Neural progenitor cell (in vitro differentiated cells): ENCODE measurements around the gene FUT3.

Source experiments
- CTCF ChIP-seq: fragments of 200-600 bp; sonication (generic); IDR thresholded peaks from 2 replicates; pipeline ENCODE4 v1.5.1; 2017; ENCODE audit warnings: antibody characterized with exemption, mild to moderate bottlenecking
- EZH2 ChIP-seq: fragments of 200-600 bp; sonication (generic); IDR thresholded peaks from 2 replicates; pipeline ENCODE4 v1.6.1; 2017; ENCODE audit warnings: antibody characterized with exemption, mild to moderate bottlenecking, moderate library complexity

- TF ChIP-seq CTCF (no peak), EZH2 (no peak)
These were observed 24.5 kb downstream of the FUT3 start for GRCh38 chr19:5826531-5827341.
